Fibroblast of villous mesenchyme (primary cell): Measurements from ENCODE around the gene TBC1D19. TPM values are rescaled to one million over a fixed set of nuclear protein-coding genes. Genes with fewer than 3 reads are reported as not detected.
A peak's percentile ranks its signal among the peaks of the same experiment; 100 is the strongest.

Experiments used
- DNase-seq: peaks from one replicate; pipeline ENCODE4 v3.0.0-alpha.2; 2010; ENCODE audit warnings: low read depth
- H3K4me3 ChIP-seq: 2 replicates; pipeline ENCODE4 v1.5.1; 2011; ENCODE audit warnings: low read depth, mild to moderate bottlenecking, low read length
- CTCF ChIP-seq: IDR thresholded peaks from 2 replicates; pipeline ENCODE4 v1.5.1; 2012; ENCODE audit warnings: low read depth, mild to moderate bottlenecking, low read length; ENCODE audit not compliant: insufficient read depth
- total RNA-seq: library from RNA; depleted of rRNA; stranded (reverse); fragments of >200 nt; gene quantifications from 2 replicates; pipeline ENCODE4 v1.2.3, GENCODE V29; 2012

Gene TBC1D19
- total RNA-seq, 1 donor: 41.5 TPM

- H3K4me3 ChIP-seq: no peak overlapping the region
- no peak for DNase-seq
- TF ChIP-seq CTCF: no peak
Observed at GRCh38 chr4:26763648-26764047, 179.8 kb downstream of the TBC1D19 start.

DNA sequence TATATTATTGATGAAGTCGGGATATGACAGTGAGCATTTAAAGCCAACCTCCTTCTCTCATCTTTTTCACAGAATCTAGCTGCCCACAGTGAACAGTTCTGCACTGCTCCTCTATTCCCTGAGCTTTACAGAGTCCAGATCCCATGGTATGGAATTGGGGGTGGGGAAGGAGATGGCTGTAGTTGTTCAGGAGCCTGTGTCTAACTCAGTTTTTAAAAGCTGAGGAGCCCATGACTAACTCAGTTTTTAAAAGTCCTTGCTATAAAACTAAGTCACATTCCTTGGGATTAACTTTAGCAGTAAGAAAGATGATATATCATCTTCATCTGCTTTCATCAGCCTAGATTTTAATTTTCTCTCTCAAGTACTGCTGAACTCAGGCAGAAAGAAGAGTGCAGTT is 180.3 kb downstream of the TBC1D19 start:
- DNase-seq: peak; percentile 32
- no peak overlapping the region for H3K4me3 ChIP-seq
- TF ChIP-seq CTCF: no peak

GRCh38 chr4:26765515-26765914 is 181.6 kb downstream of the TBC1D19 start:
- TF ChIP-seq CTCF: no peak
- DNase-seq: no peak
- no peak overlapping the region for H3K4me3 ChIP-seq

DNA sequence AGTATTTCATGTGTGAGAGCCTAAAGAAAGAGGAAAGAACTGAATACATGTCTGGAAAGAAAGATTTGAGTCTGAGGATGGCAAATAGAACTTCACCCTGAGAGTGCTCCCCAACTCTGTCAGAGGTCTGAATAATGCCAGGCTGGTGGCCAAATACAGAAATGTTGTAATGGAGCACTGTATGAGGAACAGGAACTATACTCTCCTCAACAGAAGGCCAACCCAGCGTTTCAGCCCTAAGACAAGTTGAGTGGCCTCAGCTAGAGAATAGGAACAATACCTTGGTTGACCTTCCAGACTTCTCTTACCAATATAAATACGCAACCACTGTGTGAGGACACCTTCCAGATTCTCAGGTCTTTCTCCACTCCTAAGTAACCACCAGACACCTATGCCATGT is 182.3 kb downstream of the TBC1D19 start:
- TF ChIP-seq CTCF: no peak
- no peak for DNase-seq
- H3K4me3 ChIP-seq: no peak overlapping the region

- no peak for DNase-seq
- no peak for TF ChIP-seq CTCF
- no peak overlapping the region for H3K4me3 ChIP-seq
Observed at GRCh38 chr4:26772096-26772873, 188.4 kb downstream of the TBC1D19 start.

- H3K4me3 ChIP-seq: no peak overlapping the region
- no peak for TF ChIP-seq CTCF
- no peak for DNase-seq
Observed at GRCh38 chr4:26779224-26779623, 195.3 kb downstream of the TBC1D19 start.

DNA sequence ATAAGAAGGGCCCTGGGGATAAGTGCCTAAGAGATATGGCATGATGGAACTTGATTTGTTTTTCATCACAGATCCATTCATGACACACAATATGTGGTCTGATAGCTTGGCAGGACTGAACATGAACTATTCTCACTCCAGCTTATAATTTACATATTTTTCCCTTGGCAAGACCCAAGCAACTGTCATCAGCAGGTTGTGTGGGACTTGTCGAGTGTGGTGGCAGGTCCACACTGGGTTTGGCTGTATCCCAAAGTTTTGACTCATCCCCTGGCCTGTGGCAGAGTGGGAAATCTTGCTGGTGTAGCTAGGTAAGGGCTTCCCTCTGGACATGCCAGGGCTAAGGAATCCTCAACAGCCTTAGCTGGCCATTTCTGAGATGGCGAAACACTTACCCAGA is 195.8 kb downstream of the TBC1D19 start:
- TF ChIP-seq CTCF: no peak
- no peak overlapping the region for H3K4me3 ChIP-seq
- DNase-seq: no peak
